Measurements from ENCODE around the gene GUCD1. TPM values are rescaled to one million over a fixed set of nuclear protein-coding genes. Genes with fewer than 3 reads are reported as not detected.

Gene GUCD1
- total and polyA plus RNA-seq, 10 of the 15 experiments (the other 5 are each of a cell fraction or from before 2014, with no cell fraction given), result 56.0 to 177 (median 88.2) TPM

DNA sequence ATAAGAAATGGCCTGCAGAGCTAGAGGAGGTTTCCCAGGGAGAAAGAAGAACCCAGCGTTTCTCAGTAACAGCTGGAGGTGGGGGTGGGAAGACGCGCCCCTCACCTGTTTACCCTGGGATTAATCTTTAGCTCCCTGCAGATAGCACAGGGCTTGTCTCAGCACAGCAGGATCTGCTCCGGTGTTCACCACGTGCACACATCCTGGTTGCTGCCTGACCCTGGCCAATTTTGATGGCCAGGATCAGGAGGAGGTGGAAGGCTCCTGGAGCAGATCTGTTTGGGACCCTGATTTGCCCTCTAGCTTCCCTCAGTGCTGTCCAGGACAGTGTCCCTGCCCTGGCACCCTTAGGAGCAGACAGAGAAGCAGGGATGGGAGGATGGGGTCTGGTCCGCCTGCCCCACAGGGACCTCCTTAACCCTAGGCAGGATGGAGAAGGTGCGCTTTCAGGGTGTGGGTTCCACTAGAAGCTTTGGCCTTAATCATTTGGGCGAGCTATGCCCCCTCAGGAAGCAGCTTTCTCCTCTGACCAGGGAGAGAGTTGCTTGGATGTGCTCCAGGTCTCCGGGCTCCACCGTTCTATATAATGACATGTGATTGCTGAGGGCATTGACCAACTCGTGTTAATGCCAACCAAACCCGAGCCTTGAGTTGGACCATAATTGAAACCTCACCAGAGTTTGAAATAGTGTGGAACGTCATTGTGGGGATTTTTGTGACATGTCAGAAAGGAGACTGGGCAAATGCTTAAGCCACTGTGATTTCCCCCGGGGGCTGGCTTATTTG is 40.5 kb downstream of the GUCD1 start (continued):
- TF ChIP-seq CUX1 (IDR thresholded peaks at IDR 0.05; ENCODE audit: insufficient replicate concordance, low read depth, low read length), result no peak
- TF ChIP-seq ZNF217 (IDR thresholded peaks at IDR 0.05), result no peak
- TF ChIP-seq SPI1 (IDR thresholded peaks at IDR 0.05; ENCODE audit: borderline replicate concordance, insufficient read depth, low read depth, low read length), result no peak
- TF ChIP-seq RBBP5 (conservative IDR thresholded peaks at IDR 0.05), result no peak
- TF ChIP-seq, protein P1, sequence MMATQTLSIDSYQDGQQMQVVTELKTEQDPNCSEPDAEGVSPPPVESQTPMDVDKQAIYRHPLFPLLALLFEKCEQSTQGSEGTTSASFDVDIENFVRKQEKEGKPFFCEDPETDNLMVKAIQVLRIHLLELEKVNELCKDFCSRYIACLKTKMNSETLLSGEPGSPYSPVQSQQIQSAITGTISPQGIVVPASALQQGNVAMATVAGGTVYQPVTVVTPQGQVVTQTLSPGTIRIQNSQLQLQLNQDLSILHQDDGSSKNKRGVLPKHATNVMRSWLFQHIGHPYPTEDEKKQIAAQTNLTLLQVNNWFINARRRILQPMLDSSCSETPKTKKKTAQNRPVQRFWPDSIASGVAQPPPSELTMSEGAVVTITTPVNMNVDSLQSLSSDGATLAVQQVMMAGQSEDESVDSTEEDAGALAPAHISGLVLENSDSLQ (IDR thresholded peaks at IDR 0.05), result no peak
- TF ChIP-seq EED (IDR thresholded peaks at IDR 0.05; ENCODE audit: low read depth), result no peak
- TF ChIP-seq TCF3 (IDR thresholded peaks at IDR 0.05; ENCODE audit: borderline replicate concordance, insufficient read depth, low read depth, low read length), result no peak
- no peak for TF ChIP-seq LARP7 (IDR thresholded peaks at IDR 0.05)
- TF ChIP-seq GABPA (IDR thresholded peaks at IDR 0.05; ENCODE audit: low read depth), result no peak
- no peak for TF ChIP-seq FOS (IDR thresholded peaks at IDR 0.05; ENCODE audit: borderline replicate concordance, extremely low read depth, insufficient read length)
- no peak for TF ChIP-seq ESRRA (IDR thresholded peaks at IDR 0.05; ENCODE audit: low read length)
- TF ChIP-seq, protein P2, sequence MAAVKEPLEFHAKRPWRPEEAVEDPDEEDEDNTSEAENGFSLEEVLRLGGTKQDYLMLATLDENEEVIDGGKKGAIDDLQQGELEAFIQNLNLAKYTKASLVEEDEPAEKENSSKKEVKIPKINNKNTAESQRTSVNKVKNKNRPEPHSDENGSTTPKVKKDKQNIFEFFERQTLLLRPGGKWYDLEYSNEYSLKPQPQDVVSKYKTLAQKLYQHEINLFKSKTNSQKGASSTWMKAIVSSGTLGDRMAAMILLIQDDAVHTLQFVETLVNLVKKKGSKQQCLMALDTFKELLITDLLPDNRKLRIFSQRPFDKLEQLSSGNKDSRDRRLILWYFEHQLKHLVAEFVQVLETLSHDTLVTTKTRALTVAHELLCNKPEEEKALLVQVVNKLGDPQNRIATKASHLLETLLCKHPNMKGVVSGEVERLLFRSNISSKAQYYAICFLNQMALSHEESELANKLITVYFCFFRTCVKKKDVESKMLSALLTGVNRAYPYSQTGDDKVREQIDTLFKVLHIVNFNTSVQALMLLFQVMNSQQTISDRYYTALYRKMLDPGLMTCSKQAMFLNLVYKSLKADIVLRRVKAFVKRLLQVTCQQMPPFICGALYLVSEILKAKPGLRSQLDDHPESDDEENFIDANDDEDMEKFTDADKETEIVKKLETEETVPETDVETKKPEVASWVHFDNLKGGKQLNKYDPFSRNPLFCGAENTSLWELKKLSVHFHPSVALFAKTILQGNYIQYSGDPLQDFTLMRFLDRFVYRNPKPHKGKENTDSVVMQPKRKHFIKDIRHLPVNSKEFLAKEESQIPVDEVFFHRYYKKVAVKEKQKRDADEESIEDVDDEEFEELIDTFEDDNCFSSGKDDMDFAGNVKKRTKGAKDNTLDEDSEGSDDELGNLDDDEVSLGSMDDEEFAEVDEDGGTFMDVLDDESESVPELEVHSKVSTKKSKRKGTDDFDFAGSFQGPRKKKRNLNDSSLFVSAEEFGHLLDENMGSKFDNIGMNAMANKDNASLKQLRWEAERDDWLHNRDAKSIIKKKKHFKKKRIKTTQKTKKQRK (IDR thresholded peaks at IDR 0.05; ENCODE audit: low read depth, low read length), result no peak
- TF ChIP-seq RAD21 (IDR thresholded peaks at IDR 0.05; ENCODE audit: insufficient read depth, low read depth, low read length), result no peak
- no peak for TF ChIP-seq HCFC1 (IDR thresholded peaks at IDR 0.05; ENCODE audit: low read length)
- TF ChIP-seq ETV6 (conservative IDR thresholded peaks at IDR 0.05 in 1 of 2, IDR thresholded peaks at IDR 0.05 in 1 of 2; ENCODE audit: borderline replicate concordance in 1 of 2, low read depth in 1 of 2), result no peak
- no peak for TF ChIP-seq FOXK2 (IDR thresholded peaks at IDR 0.05)

Measured in GM12878 (cell line).